GM21381 (cell line): Measurements from ENCODE around the gene ANXA4.

Experiments
- ATAC-seq: cut with Tn5 transposase; IDR thresholded peaks from one replicate; pipeline ENCODE4 v1.9.1; 2021; ENCODE audit warnings: mild to moderate bottlenecking, moderate library complexity; ENCODE audit not compliant: unreplicated experiment

ANXA4 gene

GRCh38 chr2:69741575-69742321, at the start of gene ANXA4:
ANXA4 (plus strand) TSS chr2:69742134; CDS start chr2:69781566, 39,432 bp downstream.
- ATAC-seq = peak; percentile 79

GRCh38 chr2:69692424-69692823, 49.5 kb upstream of the ANXA4 start:
- no peak for ATAC-seq

- peak; percentile 61 for ATAC-seq
Measured at GRCh38 chr2:69693059-69693774, 48.7 kb upstream of the ANXA4 start.

GRCh38 chr2:69693775-69694450, 48.0 kb upstream of the ANXA4 start:
- peak; percentile 35 for ATAC-seq

- no peak for ATAC-seq
Measured at GRCh38 chr2:69694894-69695849, 46.8 kb upstream of the ANXA4 start.

- ATAC-seq = no peak
Measured at GRCh38 chr2:69695850-69696216, 46.1 kb upstream of the ANXA4 start.

- no peak for ATAC-seq
Measured at GRCh38 chr2:69700381-69700780, 41.6 kb upstream of the ANXA4 start.

- no peak for ATAC-seq
Measured at GRCh38 chr2:69701100-69701945, 40.6 kb upstream of the ANXA4 start.

- no peak for ATAC-seq
Measured at GRCh38 chr2:69703189-69703588, 38.7 kb upstream of the ANXA4 start.

- ATAC-seq = no peak
Measured at GRCh38 chr2:69704446-69704845, 37.5 kb upstream of the ANXA4 start.

GRCh38 chr2:69709290-69709689, 32.6 kb upstream of the ANXA4 start:
- no peak for ATAC-seq

GRCh38 chr2:69711971-69712370, 30.0 kb upstream of the ANXA4 start:
- ATAC-seq = no peak

- ATAC-seq = no peak
Measured at GRCh38 chr2:69714024-69714423, 27.9 kb upstream of the ANXA4 start.

- ATAC-seq = peak; percentile 69
Measured at GRCh38 chr2:69714539-69715220, 27.3 kb upstream of the ANXA4 start.

- ATAC-seq = no peak
Measured at GRCh38 chr2:69715964-69716363, 26.0 kb upstream of the ANXA4 start.

- ATAC-seq = no peak
Measured at GRCh38 chr2:69716555-69717120, 25.3 kb upstream of the ANXA4 start.

GRCh38 chr2:69717186-69717585, 24.7 kb upstream of the ANXA4 start:
- no peak for ATAC-seq

GRCh38 chr2:69717861-69718273, 24.1 kb upstream of the ANXA4 start:
- ATAC-seq = no peak
